HCT116 (cell line): ENCODE measurements around the gene PRKN.

Experiments
- CTCF ChIP-seq, 3 experiments: fragments of 200-600 bp in 1 of 3; sonication (generic) in 1 of 3; IDR thresholded peaks in 2 of 3; conservative IDR thresholded peaks in 1 of 3; 2 replicates each; pipeline ENCODE4 v1.5.1; 2012 to 2017; ENCODE audit warnings: low read depth in 2 of 3, low read length in 2 of 3, antibody characterized with exemption in 1 of 3, borderline replicate concordance in 1 of 3, control low read depth in 1 of 3, mild to moderate bottlenecking in 1 of 3, mixed read lengths in 1 of 3, mixed run types in 1 of 3, moderate library complexity in 1 of 3; ENCODE audit not compliant: insufficient read depth in 1 of 3
- ELF1 ChIP-seq: IDR thresholded peaks from 2 replicates; pipeline ENCODE4 v1.6.1; 2012; ENCODE audit warnings: low read depth, borderline replicate concordance
- EZH2 ChIP-seq: fragments of 200-600 bp; sonication (generic); IDR thresholded peaks from 2 replicates; pipeline ENCODE4 v1.6.1; 2017; ENCODE audit warnings: antibody characterized with exemption, mixed run types
- FOSL1 ChIP-seq: IDR thresholded peaks from 2 replicates; pipeline ENCODE4 v1.6.1; 2012; ENCODE audit warnings: low read depth
- MAX ChIP-seq: IDR thresholded peaks from 2 replicates; pipeline ENCODE4 v1.6.1; 2012
- POLR2A ChIP-seq: IDR thresholded peaks from 2 replicates; pipeline ENCODE4 v1.7.0; 2011; ENCODE audit warnings: borderline replicate concordance; ENCODE audit not compliant: insufficient read depth, insufficient read length; ENCODE audit errors: extremely low read depth
- POLR2AphosphoS5 ChIP-seq: IDR thresholded peaks from 2 replicates; pipeline ENCODE4 v1.6.1; 2011; ENCODE audit warnings: mild to moderate bottlenecking, low read depth, low read length, moderate library complexity
- RAD21 ChIP-seq: IDR thresholded peaks from 2 replicates; pipeline ENCODE4 v1.6.1; 2012; ENCODE audit warnings: low read depth, mild to moderate bottlenecking
- REST ChIP-seq: IDR thresholded peaks from 2 replicates; pipeline ENCODE4 v1.6.1; 2012; ENCODE audit warnings: low read depth
- SRF ChIP-seq: IDR thresholded peaks from 2 replicates; pipeline ENCODE4 v1.6.1; 2012; ENCODE audit warnings: low read depth
- TCF7L2 ChIP-seq: IDR thresholded peaks from 2 replicates; pipeline ENCODE4 v1.7.0; 2011; ENCODE audit warnings: borderline replicate concordance, inconsistent platforms; ENCODE audit not compliant: insufficient read depth, insufficient read length; ENCODE audit errors: extremely low read depth

GRCh38 chr6:161376367-161376766 is 1351.2 kb downstream of the PRKN start:
- TF ChIP-seq POLR2A (no peak), CTCF (IDR thresholded peaks at IDR 0.05 in 2 of 3, conservative IDR thresholded peaks at IDR 0.05 in 1 of 3; ENCODE audit: borderline replicate concordance in 1 of 3, insufficient read depth in 1 of 3, low read depth in 2 of 3, low read length in 2 of 3) (no peak), SRF (no peak), EZH2 (no peak), RAD21 (no peak), POLR2AphosphoS5 (no peak), REST (no peak), TCF7L2 (no peak), ELF1 (no peak), FOSL1 (no peak), MAX (no peak)
